GM12874 (cell line): ENCODE measurements around the gene FAM124B.

ENCODE experiments used
- CTCF ChIP-seq: IDR thresholded peaks from 2 replicates; pipeline ENCODE4 v1.5.1; 2011; ENCODE audit warnings: low read depth, mild to moderate bottlenecking, control low read depth, low read length, moderate library complexity; ENCODE audit not compliant: insufficient read depth

FAM124B gene

GRCh38 chr2:224403657-224404056 lies 1.8 kb upstream of the FAM124B start:
- no peak for TF ChIP-seq CTCF

GRCh38 chr2:224400886-224401632 lies 848 bp downstream of the FAM124B start:
- no peak for TF ChIP-seq CTCF

GRCh38 chr2:224400174-224400810 lies 1.6 kb downstream of the FAM124B start:
- no peak for TF ChIP-seq CTCF

GRCh38 chr2:224398289-224398688 lies 3.6 kb downstream of the FAM124B start:
- TF ChIP-seq CTCF, result no peak

- TF ChIP-seq CTCF, result no peak
Measured at GRCh38 chr2:224395620-224396390, 6.1 kb downstream of the FAM124B start.

- no peak for TF ChIP-seq CTCF
Measured at GRCh38 chr2:224393157-224393872, 8.6 kb downstream of the FAM124B start.

- no peak for TF ChIP-seq CTCF
Measured at GRCh38 chr2:224392545-224392944, 9.4 kb downstream of the FAM124B start.
